ENCODE results near the gene SGCE. TPM values are rescaled to one million over a fixed set of nuclear protein-coding genes. Genes with fewer than 3 reads are reported as not detected.

Gene SGCE
- polyA plus RNA-seq, 1 experiment: 76.1 TPM

DNA sequence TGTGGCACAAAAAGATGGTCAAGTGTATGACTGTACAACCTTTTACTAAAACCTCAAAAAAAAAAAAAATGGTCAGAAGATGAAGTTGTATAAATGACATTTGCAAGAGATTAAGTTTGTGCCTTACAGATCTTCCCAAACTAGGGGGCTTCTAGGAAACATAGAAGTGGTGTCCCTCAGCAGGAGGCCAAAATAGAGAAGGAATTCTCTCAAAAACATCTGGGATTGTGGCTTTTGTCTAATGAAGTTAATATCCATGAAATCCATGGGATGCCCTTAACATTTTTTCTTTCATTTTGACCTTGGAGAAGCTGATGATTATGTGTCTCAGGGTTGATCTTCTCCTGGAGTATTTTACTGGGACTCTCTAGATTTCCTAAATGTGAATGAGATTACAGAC, 84.1 kb downstream of the SGCE start:
- Histone ChIP-seq H3K27ac (ENCODE audit: low read depth, low read length) (no peak overlapping the region), H3K4me3 (ENCODE audit: low read depth, low read length) (no peak overlapping the region), H3K27me3 (ENCODE audit: control insufficient read depth, insufficient read depth, low read length) (no peaks in the 10 kb centered on the region), H3K9me3 (ENCODE audit: control insufficient read depth, insufficient read depth, low read length) (no peaks in the 10 kb centered on the region; the same call in 1 of the 2 replicates)
- TF ChIP-seq, protein P1, sequence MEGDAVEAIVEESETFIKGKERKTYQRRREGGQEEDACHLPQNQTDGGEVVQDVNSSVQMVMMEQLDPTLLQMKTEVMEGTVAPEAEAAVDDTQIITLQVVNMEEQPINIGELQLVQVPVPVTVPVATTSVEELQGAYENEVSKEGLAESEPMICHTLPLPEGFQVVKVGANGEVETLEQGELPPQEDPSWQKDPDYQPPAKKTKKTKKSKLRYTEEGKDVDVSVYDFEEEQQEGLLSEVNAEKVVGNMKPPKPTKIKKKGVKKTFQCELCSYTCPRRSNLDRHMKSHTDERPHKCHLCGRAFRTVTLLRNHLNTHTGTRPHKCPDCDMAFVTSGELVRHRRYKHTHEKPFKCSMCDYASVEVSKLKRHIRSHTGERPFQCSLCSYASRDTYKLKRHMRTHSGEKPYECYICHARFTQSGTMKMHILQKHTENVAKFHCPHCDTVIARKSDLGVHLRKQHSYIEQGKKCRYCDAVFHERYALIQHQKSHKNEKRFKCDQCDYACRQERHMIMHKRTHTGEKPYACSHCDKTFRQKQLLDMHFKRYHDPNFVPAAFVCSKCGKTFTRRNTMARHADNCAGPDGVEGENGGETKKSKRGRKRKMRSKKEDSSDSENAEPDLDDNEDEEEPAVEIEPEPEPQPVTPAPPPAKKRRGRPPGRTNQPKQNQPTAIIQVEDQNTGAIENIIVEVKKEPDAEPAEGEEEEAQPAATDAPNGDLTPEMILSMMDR (IDR thresholded peaks at IDR 0.05; ENCODE audit: low read depth, low read length): no peak
- DNase-seq (ENCODE audit: low read depth, low spot score): no peak
- CTCF ChIA-PET: no interaction called here
- POLR2A ChIA-PET: no interaction called here

DNA sequence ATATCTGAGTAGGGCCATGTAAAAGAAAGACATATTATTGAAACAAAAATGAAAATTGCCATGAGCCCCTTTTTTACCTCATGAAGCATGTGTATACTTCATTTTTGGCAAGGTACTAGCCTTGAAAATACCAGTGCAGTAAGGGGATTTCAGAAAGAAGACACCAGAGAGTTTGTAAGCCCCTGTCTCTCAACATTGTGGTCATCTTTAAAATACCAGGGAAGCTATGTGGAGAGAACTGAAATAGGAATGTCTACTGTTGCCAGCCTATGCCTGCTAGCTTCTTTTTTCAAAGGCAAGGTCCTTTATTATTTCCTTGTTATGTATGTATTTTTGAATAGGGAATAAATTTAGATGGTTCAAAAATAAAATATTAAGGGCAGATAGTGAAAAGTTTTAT, 88.5 kb downstream of the SGCE start:
- H3K27me3 ChIP-seq (ENCODE audit: control insufficient read depth, insufficient read depth, low read length): no peaks in the 10 kb centered on the region
- H3K9me3 ChIP-seq (ENCODE audit: control insufficient read depth, insufficient read depth, low read length): no peaks in the 10 kb centered on the region
- H3K27ac ChIP-seq (ENCODE audit: low read depth, low read length): no peak overlapping the region
- TF ChIP-seq, protein P1 (IDR thresholded peaks at IDR 0.05; ENCODE audit: low read depth, low read length): no peak
- CTCF ChIA-PET: no interaction called here
- no peak for DNase-seq (ENCODE audit: low read depth, low spot score)
- POLR2A ChIA-PET: no interaction called here
- no peak overlapping the region for H3K4me3 ChIP-seq (ENCODE audit: low read depth, low read length)

DNA sequence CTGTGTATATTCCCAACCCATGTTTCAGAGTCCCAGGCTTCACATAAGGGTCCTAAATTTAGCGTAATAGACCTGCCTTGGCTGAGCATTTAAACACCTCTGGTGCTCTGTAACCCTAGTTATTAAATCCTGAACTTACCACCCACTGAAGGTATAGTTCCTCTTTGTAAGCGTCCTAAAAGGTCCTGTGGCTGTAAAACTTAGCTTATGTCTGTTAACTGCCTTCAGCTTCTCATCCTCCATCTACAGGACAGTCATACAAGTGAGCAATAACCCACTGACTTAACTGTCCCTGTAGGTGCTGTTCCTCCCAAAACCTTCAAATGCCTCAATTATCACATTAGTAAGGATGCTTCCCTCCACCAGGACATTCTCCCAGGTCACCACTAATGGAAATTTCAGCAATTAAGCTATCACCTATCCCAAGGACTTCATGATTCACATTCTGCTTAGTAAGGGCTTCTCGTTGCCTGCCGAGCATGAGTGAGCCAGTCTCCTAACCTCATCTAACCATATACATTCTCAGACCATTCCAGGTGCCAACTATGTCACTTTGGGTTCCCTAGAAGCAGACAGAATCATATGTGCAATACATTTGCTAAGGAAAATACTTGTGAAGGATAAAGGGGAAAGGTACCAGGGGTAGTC, 90.6 kb downstream of the SGCE start:
- POLR2A ChIA-PET: no interaction called here
- DNase-seq (ENCODE audit: low read depth, low spot score): no peak
- CTCF ChIA-PET: interaction anchor here (1.0 kb wide), 1 partner anchor 277 kb away, joined by 4 read pairs; no protein-coding TSS in a partner anchor

DNA sequence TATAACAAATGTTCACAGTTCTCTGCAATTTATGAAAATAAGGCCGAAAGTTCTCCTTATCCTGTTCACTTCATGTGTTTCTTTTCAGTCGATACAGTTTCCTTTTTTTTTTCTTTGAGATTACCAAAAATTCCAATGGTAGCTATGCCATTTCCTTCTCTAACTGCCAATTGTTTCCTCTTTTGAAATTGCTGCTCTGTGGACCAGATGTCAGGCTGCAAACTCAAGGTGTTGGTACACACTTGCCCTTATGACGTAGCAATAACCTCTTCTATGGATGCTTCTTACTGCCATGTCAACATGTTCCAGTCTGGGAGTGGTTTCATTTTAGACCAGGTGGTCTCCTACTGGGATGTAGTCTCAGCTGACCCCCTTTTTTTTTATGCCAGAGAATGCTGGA, 93.4 kb downstream of the SGCE start:
- TF ChIP-seq, protein P1 (IDR thresholded peaks at IDR 0.05; ENCODE audit: low read depth, low read length): no peak
- H3K4me3 ChIP-seq (ENCODE audit: low read depth, low read length): no peak overlapping the region
- H3K9me3 ChIP-seq (ENCODE audit: control insufficient read depth, insufficient read depth, low read length): no peaks in the 10 kb centered on the region
- CTCF ChIA-PET: no interaction called here
- no peak overlapping the region for H3K27ac ChIP-seq (ENCODE audit: low read depth, low read length)
- DNase-seq (ENCODE audit: low read depth, low spot score): no peak
- H3K27me3 ChIP-seq (ENCODE audit: control insufficient read depth, insufficient read depth, low read length): no peaks in the 10 kb centered on the region
- POLR2A ChIA-PET: no interaction called here

More for the DNA sequence above, 90.6 kb downstream of the SGCE start:
- Histone ChIP-seq H3K27me3 (ENCODE audit: control insufficient read depth, insufficient read depth, low read length) (no peaks in the 10 kb centered on the region), H3K4me3 (ENCODE audit: low read depth, low read length) (no peak overlapping the region), H3K9me3 (ENCODE audit: control insufficient read depth, insufficient read depth, low read length) (no peaks in the 10 kb centered on the region), H3K27ac (ENCODE audit: low read depth, low read length) (no peak overlapping the region)
- TF ChIP-seq, protein P1 (IDR thresholded peaks at IDR 0.05; ENCODE audit: low read depth, low read length): no peak

DNA sequence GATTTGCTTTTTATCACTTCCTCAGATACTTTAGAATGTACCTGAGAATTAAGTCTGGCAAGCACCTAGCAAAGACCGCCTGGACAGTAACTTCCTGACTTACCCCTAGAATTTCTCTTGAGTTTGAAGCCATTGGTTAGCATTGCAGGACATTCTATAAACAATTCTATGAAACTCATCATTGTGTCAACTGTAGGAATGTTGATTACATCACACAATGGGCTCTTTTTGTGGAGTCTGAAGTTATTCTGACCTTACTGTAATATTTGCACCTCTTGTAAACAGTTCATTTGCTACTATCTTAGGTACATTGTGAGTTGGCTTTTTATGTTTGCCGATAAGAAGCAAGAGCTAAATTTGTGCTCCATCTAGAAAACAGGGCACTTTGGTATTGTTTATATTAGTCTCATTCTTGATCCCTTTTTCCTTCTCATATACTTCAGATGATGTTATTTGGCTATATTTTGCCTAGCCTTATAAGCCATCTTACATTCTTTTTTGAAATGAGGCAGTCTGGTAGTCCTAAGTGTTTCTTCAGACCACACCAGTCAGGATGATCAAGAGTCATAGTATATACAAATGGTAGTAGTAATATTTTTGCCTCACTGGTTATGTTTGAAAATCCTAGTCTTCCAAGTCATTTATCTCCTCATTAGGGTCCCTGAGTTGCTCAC, 94.0 kb downstream of the SGCE start:
- Histone ChIP-seq H3K9me3 (ENCODE audit: control insufficient read depth, insufficient read depth, low read length) (no peaks in the 10 kb centered on the region), H3K27me3 (ENCODE audit: control insufficient read depth, insufficient read depth, low read length) (no peaks in the 10 kb centered on the region), H3K27ac (ENCODE audit: low read depth, low read length) (no peak overlapping the region), H3K4me3 (ENCODE audit: low read depth, low read length) (no peak overlapping the region)
- no peak for DNase-seq (ENCODE audit: low read depth, low spot score)
- POLR2A ChIA-PET: no interaction called here
- CTCF ChIA-PET: no interaction called here
- TF ChIP-seq, protein P1 (IDR thresholded peaks at IDR 0.05; ENCODE audit: low read depth, low read length): no peak

Measured in AG04450 (cell line).